Activated naive CD4-positive, alpha-beta T cell treated with anti-CD3 and anti-CD28 coated beads, Interleukin-2, amount 50 U/mL, for 72 hours (primary cell): ENCODE results near the gene UST. TPM values are rescaled to one million over a fixed set of nuclear protein-coding genes. Genes with fewer than 3 reads are reported as not detected.
A peak's percentile ranks its signal among the peaks of the same experiment; 100 is the strongest.

ENCODE experiments used
- ATAC-seq, 2 donors: fragments of 150-1000 bp; cut with Tn5 transposase; 2 replicates each; pipeline ENCODE4 v1.10.0; 2021; ENCODE audit warnings: mild to moderate bottlenecking in 2 of 2, moderate library complexity in 2 of 2
- DNase-seq, 2 donors: peaks; one replicate each; pipeline ENCODE4 v3.0.0; 2021 to 2022; ENCODE audit warnings: low spot score in 2 of 2
- H3K27ac Mint-ChIP-seq, 2 donors: one replicate each; pipeline ENCODE4 v1.8.0; 2022; ENCODE audit warnings: mild to moderate bottlenecking in 2 of 2, mixed read lengths in 2 of 2
- H3K36me3 Mint-ChIP-seq, 2 donors: one replicate each; pipeline ENCODE4 v1.8.0; 2022; ENCODE audit warnings: mixed read lengths in 2 of 2
- H3K9me3 Mint-ChIP-seq, 2 donors: one replicate each; pipeline ENCODE4 v1.8.0; 2022; ENCODE audit warnings: mixed read lengths in 2 of 2
- total RNA-seq, 2 donors: library from RNA; stranded (reverse); gene quantifications; one replicate each; pipeline ENCODE4 v1.2.3, GENCODE V29; 2022

Gene UST
- total RNA-seq, 2 donors from 2014 or later, result 0.46 to 0.49 TPM

DNA sequence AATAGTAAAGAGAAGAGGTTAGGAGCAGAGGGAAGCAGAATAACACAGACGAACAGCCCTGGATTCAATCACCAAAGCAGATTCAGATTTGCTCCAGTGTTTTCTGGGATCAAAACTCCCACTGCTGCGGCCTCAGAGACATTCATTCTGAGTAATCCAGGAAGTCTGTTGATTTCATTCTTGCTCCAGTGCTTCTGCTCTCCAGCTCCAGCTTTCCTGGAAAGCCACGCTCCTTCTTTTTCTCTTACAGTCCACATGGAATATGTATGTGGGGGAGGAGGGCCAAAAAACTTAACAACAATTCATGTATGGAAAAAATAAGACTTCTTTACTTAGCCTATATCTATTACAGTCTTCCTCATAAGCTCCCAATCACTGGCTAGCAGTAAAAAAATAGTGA is 26.4 kb upstream of the UST start:
- Mint-ChIP-seq H3K27ac (no peak overlapping the region), H3K36me3 (peaks cover 0 to under 1% of the 10 kb centered on the region in 2 donors), H3K9me3 (no peaks in the 10 kb centered on the region)
- ATAC-seq, result no peak
- DNase-seq, result no peak

DNA sequence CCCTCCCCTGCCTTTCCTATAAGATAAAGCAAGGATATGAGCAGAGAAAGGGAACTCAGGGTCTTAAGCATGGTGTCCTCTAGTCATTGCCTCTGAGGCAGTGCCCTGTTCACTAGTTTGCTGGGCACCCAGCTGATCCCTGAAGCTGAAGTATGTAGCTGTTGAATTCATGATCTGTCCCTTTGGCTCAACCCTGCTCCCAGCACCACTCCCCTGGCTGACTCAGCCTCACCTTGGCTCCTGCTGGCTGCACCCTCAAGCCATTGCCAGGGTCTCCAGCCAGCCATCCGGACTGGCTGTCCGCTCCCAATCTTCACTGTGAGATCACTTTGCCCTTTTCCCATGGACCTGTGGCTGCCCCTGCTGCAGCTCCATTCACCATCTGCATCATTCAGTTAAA is 25.9 kb upstream of the UST start:
- no peak for ATAC-seq
- no peak for DNase-seq
- no peaks in the 10 kb centered on the region for H3K36me3 Mint-ChIP-seq
- H3K9me3 Mint-ChIP-seq, result no peaks in the 10 kb centered on the region
- H3K27ac Mint-ChIP-seq, result no peak overlapping the region

DNA sequence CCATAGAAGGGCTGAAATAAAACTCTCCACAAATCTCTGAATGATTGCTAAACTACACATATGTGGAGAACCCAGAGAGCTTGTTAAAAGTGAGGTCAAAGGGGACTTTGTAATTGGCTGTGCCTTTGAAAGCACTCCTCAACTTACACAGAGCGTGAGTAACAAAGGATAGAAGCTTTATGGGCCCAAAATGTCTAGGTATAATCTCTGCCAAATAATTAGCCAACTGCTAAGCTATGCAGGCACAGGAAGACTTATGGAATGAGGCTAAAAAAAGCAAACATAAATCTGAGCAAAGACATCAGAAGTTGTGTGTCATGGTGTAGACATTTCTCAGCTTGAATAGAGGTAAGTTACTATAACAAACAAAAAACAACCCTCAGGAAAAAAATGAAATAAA is 23.3 kb upstream of the UST start:
- H3K27ac Mint-ChIP-seq, result no peak overlapping the region
- ATAC-seq, result no peak
- H3K9me3 Mint-ChIP-seq, result no peaks in the 10 kb centered on the region
- no peak for DNase-seq
- H3K36me3 Mint-ChIP-seq, result no peaks in the 10 kb centered on the region

DNA sequence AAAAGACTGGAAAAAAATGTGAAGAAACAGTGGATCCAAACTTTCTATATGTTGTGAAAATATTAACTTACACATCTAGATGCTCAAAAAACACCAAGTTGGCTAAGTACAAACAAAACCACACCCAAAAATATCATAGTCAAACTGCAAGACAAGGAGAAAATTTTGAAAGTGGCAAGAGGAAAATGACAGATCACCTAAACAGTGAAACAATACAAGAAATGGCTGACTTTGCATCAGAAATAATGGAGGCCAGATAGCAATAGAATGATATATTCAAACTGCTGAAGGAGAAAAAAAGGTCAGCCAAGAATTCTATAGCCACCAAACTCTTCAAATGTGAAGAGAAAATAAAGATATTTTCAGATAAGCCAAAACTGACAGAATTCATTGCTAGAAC is 22.4 kb upstream of the UST start:
- no peaks in the 10 kb centered on the region for H3K9me3 Mint-ChIP-seq
- no peaks in the 10 kb centered on the region for H3K36me3 Mint-ChIP-seq
- no peak overlapping the region for H3K27ac Mint-ChIP-seq
- ATAC-seq (no peak), DNase-seq (no peak)

DNA sequence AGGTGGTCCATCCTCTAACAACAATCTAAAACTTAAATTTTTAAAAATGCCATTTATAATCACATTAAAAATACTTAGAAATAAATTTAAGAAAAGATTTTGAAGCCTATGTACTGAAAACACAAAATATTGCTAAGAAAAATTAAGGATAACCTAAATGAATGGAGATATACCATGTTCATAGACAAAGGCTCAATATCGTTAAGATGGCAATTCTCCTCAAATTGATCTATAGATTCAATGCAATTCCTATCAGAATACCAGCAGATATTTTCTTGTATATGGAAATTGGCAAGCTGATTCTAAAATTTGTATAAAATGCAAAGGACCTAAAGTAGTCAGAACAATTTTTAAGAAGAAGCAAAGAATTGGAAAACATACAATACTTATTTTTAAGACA is 19.7 kb upstream of the UST start:
- H3K27ac Mint-ChIP-seq, result no peak overlapping the region
- H3K9me3 Mint-ChIP-seq, result no peaks in the 10 kb centered on the region
- DNase-seq (no peak), ATAC-seq (no peak)
- H3K36me3 Mint-ChIP-seq, result no peaks in the 10 kb centered on the region

DNA sequence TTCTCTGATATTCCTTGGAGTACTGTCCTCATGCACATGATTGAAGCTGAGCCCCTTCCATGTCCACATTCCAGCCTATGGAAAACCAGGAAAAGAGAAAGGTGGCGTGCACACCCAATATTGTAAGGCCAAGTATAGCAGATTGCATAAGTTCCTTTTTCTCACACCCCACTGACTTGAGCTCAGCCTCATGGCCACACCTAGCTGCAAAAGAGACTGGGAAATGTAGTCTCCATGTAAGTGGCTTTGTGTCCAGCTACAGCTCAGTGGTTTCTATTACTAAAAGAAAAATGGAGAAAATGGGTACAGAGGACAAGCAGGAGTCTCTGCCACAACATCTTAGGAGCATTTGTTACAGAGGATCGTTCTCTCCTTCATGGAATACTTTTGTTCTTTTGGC is 10.8 kb upstream of the UST start:
- no peak for ATAC-seq
- no peaks in the 10 kb centered on the region for H3K9me3 Mint-ChIP-seq
- DNase-seq, result no peak
- no peaks in the 10 kb centered on the region for H3K36me3 Mint-ChIP-seq
- H3K27ac Mint-ChIP-seq, result no peak overlapping the region

DNA sequence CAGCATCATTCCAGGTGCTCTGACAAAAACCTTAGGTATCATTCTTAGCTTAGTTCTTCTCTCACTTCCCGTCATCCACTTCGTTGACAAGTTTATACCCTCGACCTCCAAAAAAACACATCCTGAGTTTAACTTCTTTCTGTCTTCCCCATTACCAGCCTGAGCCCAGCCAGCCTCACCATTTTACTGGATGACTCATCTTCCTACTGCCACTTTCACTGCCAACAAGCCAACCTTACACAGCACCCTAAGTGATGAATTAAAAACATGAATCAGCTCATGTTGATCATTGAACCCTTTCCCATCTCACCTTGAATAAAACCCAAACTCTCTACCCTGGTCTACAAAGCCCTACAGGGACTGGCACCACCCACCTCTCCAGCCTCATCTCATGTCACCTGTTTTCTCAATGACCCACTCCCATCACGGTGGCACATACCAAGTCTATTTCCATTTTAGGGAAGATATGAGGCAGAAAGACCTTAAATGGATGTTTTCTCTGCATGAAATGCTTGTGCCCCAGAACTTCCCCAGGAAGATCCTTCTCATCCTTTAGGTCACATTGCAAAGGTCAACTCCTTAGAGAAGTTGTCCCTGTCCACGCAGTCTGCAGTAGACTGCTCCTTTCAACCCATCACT is 9.9 kb upstream of the UST start:
- H3K27ac Mint-ChIP-seq, result no peak overlapping the region
- ATAC-seq, result peak; percentile 36 to 48

DNA sequence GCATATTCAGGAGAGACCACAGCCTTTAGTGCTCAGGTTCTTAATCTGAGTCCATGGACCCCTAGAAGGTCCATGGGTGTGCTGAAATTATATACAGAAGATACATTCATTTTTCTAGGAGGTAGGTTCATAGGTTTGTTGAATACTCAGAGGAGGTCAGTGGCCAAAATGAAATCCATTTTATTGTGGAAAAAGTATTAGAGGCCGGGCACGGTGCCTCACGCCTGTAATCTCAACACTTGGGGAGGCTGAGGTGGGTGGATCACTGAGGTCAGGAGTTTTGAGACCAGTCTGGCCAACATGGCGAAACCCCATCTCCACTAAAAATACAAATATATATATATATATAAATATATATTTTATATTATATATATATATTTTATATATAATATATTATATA is 9.0 kb upstream of the UST start:
- peak; percentile 17 to 36 for ATAC-seq
- Mint-ChIP-seq H3K9me3 (no peaks in the 10 kb centered on the region), H3K27ac (no peak overlapping the region), H3K36me3 (no peaks in the 10 kb centered on the region)
- DNase-seq, result no peak

More for the DNA sequence above, 9.9 kb upstream of the UST start:
- DNase-seq, result no peak
- no peaks in the 10 kb centered on the region for H3K9me3 Mint-ChIP-seq
- H3K36me3 Mint-ChIP-seq, result no peaks in the 10 kb centered on the region

DNA sequence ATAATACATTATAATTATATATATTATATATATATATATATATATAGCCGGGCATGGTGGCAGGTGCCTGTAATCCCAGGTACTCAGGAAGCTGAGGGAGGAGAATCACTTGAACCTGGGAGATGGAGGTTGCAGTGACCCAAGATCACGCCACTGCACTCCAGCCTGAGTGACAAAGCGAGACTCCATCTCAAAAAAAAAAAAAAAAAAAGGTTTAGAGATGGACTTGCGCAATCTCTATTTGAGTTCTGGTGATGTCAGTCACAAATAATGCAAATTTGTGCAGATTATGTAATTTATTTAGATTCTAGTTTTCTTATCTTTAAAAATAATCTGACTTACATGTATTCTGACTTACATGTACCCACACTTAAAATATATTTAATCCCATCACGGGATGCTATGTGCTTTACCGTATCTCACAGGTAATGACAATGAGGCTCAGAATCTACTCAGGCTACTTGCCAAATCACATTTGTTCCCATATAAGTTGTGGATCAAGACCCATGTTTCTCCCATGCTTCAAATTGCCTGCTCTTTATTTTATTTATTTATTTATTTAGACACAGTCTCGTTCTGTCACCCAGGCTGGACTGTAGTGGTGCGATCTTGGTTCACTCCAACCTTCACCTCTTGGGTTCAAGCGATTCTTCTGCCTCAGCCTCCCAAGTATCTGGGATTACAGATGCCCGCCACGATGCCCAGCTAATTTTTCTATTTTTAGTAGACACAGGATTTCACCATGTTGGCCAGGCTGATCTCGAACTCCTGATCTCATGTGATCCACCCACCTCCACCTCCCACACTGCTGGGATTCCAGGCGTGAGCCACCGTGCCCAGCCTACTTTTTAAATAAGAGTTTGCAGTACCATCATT is 7.6 kb upstream of the UST start:
- peak; percentile 28 to 55 for ATAC-seq
- H3K9me3 Mint-ChIP-seq, result no peaks in the 10 kb centered on the region

DNA sequence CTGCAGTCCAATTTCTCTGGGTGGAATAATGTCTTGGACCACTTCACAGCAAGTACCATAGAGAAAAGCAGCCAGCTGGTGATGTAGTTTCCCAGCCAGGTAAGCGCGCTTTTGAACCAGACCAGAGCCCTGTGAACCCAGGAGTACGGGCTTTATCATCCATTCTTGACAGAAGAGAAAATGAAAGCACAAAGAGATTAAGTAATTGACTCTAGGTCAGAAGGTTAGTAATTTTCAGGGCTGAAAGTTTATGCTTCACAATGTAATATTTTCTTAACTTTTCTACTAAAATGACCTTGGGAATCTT is 7.1 kb upstream of the UST start:
- ATAC-seq (peak; percentile 51 to 54), DNase-seq (no peak)
- Mint-ChIP-seq H3K36me3 (no peaks in the 10 kb centered on the region), H3K27ac (no peak overlapping the region), H3K9me3 (no peaks in the 10 kb centered on the region)

More for the DNA sequence above, 7.6 kb upstream of the UST start:
- no peaks in the 10 kb centered on the region for H3K36me3 Mint-ChIP-seq
- no peak for DNase-seq
- H3K27ac Mint-ChIP-seq, result no peak overlapping the region

DNA sequence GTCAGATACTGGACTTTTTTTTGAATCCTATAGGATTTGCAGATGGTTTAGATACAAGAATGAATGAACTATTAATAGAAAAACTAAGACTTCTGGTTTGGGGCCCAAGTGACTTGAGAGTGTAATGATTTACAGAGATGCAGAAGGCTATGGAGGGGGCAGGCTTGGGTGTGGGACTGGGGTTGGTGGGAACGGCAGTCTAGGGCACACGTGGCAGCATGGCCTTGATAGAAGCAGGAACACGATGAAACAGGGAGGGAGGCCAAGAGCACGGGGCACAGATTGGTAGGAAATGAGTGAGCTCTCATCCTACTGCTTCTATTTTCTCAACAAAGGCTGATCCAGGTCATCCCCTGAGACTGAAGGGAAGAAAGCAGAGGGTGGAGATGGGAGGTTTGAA is 3.4 kb upstream of the UST start:
- H3K36me3 Mint-ChIP-seq, result peaks cover 0 to 5% of the 10 kb centered on the region in 2 donors
- DNase-seq (no peak), ATAC-seq (no peak)
- H3K9me3 Mint-ChIP-seq, result no peaks in the 10 kb centered on the region
- H3K27ac Mint-ChIP-seq, result no peak overlapping the region

DNA sequence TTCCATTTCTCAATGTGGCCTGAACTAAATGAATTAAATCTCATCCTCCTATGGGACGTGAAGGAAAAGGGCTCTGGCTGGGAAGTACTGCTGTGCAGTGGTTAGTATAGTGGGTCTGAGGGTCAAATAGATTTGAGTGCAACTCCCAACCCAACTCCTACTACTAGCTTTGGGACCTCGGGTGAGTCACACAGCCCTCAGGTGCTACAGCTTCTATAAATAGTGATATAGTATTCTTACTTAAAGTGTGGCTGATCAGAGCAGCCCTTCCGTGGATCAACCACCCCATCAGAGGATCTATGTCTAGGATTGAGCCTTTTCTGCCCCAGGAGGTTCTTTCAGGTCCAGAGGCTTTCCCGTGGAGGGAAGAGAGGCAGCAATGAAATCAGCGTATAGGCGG is 904 bp upstream of the UST start:
- Mint-ChIP-seq H3K27ac (no peak overlapping the region), H3K9me3 (no peaks in the 10 kb centered on the region), H3K36me3 (peaks cover 0 to 5% of the 10 kb centered on the region in 2 donors)
- no peak for DNase-seq
- peak in 1 of 2 donors; percentile 11 for ATAC-seq

DNA sequence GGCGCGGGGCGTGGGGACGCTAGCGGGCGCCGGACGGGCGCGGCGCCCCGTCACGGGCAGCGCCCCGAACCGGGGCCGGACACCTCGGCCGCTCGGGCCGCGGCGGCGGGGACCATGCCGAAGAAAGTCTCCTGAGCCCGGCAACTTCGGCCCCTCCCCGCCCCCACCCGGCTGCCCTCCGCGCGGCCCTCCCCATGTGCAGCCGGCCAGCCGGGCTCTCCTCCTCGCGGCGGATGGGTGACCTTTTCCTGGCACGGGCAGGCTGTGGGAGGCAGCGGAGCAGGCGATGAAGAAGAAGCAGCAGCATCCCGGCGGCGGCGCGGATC is 278 bp downstream of the UST start:
- no peaks in the 10 kb centered on the region for H3K9me3 Mint-ChIP-seq
- peak; percentile 37 to 48 for ATAC-seq
- DNase-seq, result no peak
- no peak overlapping the region for H3K27ac Mint-ChIP-seq
- peaks cover 0 to 5% of the 10 kb centered on the region in 2 donors for H3K36me3 Mint-ChIP-seq

DNA sequence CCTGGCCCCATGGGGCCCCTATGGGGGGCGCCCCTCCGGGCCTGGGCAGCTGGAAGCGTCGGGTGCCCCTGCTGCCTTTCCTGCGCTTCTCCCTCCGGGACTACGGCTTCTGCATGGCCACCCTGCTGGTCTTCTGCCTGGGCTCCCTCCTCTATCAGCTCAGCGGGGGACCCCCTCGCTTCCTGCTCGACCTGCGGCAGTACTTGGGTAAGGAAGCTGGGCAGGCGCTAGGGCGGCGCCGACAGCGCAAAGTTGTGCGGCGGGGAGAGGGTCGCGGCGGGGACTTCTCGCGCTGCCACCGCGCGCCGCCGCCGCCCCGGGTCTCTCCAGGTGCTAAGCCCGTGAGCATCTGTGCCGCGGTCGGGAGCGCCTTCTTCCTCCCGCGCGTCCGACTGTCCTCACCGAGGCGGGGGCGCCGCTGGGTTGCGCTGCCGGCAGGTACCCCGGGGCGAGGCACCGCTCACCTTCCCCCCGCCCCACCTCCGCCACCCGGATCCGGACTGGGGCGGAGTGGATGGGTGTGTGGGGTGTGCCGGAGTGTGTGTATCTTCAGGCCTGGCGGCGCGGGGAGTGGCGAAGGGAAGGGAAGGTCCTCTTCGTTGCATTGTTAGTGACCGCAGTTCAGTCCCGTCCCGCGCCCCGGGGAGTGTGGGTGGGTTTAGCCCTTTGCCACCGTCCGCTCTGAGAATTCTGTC is 788 bp downstream of the UST start:
- H3K27ac Mint-ChIP-seq, result no peak overlapping the region
- ATAC-seq (peak; percentile 49 to 55), DNase-seq (peak; percentile 34 to 58)
- peaks cover 0 to 5% of the 10 kb centered on the region in 2 donors for H3K36me3 Mint-ChIP-seq
- H3K9me3 Mint-ChIP-seq, result no peaks in the 10 kb centered on the region

DNA sequence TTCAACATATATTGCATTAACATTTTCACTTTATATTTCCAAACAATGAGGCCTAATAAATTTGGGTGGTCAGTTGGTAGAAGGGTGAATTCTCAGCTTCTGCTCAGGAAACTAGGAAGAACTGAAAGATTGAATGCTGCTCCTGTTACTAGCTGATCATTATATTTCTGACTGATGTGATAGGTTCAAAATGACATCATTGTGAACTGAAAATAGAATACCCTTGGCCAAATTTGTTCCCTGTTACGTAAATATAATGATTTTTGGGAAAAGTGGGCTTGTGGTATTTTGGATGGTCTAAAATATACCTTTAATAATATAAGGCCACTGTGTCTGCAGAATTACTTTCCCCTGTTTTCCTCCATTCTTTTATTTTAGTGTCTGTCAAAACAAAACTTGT is 2.8 kb downstream of the UST start:
- no peak for ATAC-seq
- no peak for DNase-seq
- H3K9me3 Mint-ChIP-seq, result no peaks in the 10 kb centered on the region
- peaks cover 0 to 5% of the 10 kb centered on the region in 2 donors for H3K36me3 Mint-ChIP-seq
- H3K27ac Mint-ChIP-seq, result no peak overlapping the region

DNA sequence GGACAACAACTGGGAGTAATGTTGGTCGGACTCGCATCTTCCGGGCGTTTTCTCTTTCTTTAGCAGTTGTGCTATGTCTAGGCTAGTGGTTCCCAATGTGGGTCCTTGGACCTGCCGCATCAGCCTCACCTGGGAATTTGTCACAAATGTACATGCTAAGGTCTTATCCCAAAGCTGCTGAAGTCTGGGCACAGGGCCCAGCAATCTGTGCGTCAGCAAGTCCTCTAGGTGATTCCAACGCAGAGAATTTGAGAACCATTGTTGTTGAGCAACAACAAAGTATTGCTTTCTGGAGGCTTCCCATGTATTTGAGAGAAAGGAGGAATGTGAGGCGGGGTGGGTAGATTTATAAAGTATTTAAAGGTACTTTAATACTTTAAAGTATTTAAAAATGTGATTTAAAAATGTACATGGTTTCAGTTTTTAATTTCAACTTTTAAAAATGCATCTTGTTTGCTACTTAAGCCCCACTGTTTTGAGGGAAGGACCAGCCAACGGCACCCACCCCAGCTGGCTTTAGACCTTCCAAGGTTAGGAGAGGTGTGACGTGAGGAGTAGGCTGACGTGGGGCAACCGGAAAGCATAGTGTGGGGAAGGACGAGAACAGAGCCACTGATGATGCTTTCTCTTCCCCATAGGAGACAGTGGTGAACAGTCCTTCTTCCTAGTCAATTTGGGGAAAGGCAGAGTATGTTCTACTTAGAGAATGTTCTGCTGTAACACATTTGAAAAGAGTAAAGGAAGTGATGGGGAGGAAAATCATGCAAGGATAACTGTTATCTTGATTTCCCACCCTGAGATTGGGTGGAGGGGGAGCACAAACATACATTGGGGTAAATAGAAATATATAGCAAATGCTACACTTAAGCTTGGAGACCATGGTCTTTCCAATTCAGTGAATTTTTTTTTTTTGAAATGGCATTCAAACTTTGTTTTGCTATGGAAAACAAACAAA is 4.3 kb downstream of the UST start:
- peaks cover 0 to 5% of the 10 kb centered on the region in 2 donors for H3K36me3 Mint-ChIP-seq
- H3K9me3 Mint-ChIP-seq, result no peaks in the 10 kb centered on the region
- no peak for DNase-seq
- no peak overlapping the region for H3K27ac Mint-ChIP-seq
- ATAC-seq, result no peak

DNA sequence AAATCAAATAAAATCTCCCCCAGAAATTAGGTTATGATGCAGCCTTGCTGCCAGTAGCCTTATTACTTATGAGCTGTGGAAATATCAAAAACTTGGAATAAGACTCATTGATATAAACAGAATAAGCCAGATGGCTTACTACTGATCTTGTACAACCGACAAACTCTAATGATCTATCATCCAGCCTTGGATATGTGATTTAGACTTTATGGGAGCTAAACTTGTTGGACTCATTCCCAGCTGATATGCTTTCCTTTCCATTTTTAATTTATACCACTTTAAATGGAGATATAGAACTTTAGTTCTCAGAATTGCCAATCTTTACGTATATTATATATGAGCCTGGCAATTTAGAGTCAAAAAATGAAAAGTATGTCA is 5.0 kb downstream of the UST start:
- ATAC-seq (no peak), DNase-seq (no peak)
- Mint-ChIP-seq H3K36me3 (no peaks in the 10 kb centered on the region), H3K9me3 (no peaks in the 10 kb centered on the region), H3K27ac (no peak overlapping the region)
